Fibroblast of villous mesenchyme (primary cell): Measurements from ENCODE around the gene NDUFAF3. TPM values are rescaled to one million over a fixed set of nuclear protein-coding genes. Genes with fewer than 3 reads are reported as not detected.

Source experiments
- DNase-seq: peaks from one replicate; pipeline ENCODE4 v3.0.0-alpha.2; 2010; ENCODE audit warnings: low read depth
- H3K4me3 ChIP-seq: 2 replicates; pipeline ENCODE4 v1.5.1; 2011; ENCODE audit warnings: low read depth, mild to moderate bottlenecking, low read length
- CTCF ChIP-seq: IDR thresholded peaks from 2 replicates; pipeline ENCODE4 v1.5.1; 2012; ENCODE audit warnings: low read depth, mild to moderate bottlenecking, low read length; ENCODE audit not compliant: insufficient read depth
- small RNA-seq: library from RNA; depleted of rRNA; stranded (forward); fragments of <200 nt; gene quantifications from one replicate; pipeline ENCODE3, GENCODE V24; 2012
- total RNA-seq: library from RNA; depleted of rRNA; stranded (reverse); fragments of >200 nt; gene quantifications from 2 replicates; pipeline ENCODE4 v1.2.3, GENCODE V29; 2012

NDUFAF3 gene
- total RNA-seq, 1 donor: 39.3 TPM

DNA sequence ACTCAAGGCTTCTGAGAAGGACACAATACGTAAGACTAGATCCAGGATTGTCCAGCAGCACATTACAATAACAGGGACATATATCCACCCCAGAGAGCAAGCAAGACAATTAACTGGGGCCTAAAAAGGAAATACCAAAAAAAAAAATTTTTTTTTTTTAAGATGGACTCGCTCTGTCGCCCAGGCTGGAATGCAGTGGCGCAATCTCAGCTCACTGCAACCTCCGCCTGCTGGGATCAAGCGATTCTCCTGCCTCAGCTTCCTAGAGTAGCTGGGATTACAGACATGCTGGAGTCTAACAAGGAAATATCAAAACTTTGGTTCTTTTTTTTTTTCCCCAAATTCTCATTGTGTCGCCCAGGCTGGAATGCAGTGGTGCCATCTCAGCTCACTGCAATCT is 36.1 kb downstream of the NDUFAF3 start:
- no peak overlapping the region for H3K4me3 ChIP-seq

More for the DNA sequence above, 36.1 kb downstream of the NDUFAF3 start:
- no peak for TF ChIP-seq CTCF
- peak; percentile 8 for DNase-seq

Small RNAs within 50 kb of the gene (small RNA-seq; reads per million reads assigned to genes)
- gene MIR191 (22,638 reads per million, percentile 100 among the genes with 10 or more reads in this experiment), gene MIR425 (1,488 reads per million, percentile 99 among the genes with 10 or more reads in this experiment)

Other genes with a start within 250 kb of the NDUFAF3 start
- 47.0 and 47.9 TPM in 2 replicates for gene PRKAR2A, start 174.2 kb upstream of the NDUFAF3 start, total RNA-seq
- 14.5 and 20.7 TPM in 2 replicates for gene SLC25A20, start 123.2 kb upstream of the NDUFAF3 start, total RNA-seq
- 69.6 and 87.2 TPM in 2 replicates for gene ARIH2, start 103.3 kb upstream of the NDUFAF3 start, total RNA-seq
- 23.8 and 26.8 TPM in 2 replicates for gene P4HTM, start 31.9 kb upstream of the NDUFAF3 start, total RNA-seq
- gene WDR6, start 14.7 kb upstream of the NDUFAF3 start, total RNA-seq: 75.6 and 77.3 TPM in 2 replicates
- gene DALRD3, start 3.5 kb upstream of the NDUFAF3 start, total RNA-seq: 40.6 and 43.2 TPM in 2 replicates
- gene IMPDH2, start 7.3 kb downstream of the NDUFAF3 start, total RNA-seq: 225 and 260 TPM in 2 replicates
- 181 and 188 TPM in 2 replicates for gene QRICH1, start 72.0 kb downstream of the NDUFAF3 start, total RNA-seq
- 215 and 302 TPM in 2 replicates for gene QARS1, start 82.6 kb downstream of the NDUFAF3 start, total RNA-seq
- 30.3 and 36.3 TPM in 2 replicates for gene USP19, start 98.7 kb downstream of the NDUFAF3 start, total RNA-seq
- gene LAMB2, start 110.9 kb downstream of the NDUFAF3 start, total RNA-seq: 369 and 378 TPM in 2 replicates
- 22.9 and 24.2 TPM in 2 replicates for gene CCDC71, start 144.2 kb downstream of the NDUFAF3 start, total RNA-seq
- 19.4 and 22.9 TPM in 2 replicates for gene KLHDC8B, start 149.5 kb downstream of the NDUFAF3 start, total RNA-seq